Cardiac fibroblast (primary cell): ENCODE results near the gene ME3.
A peak's percentile ranks its signal among the peaks of the same experiment; 100 is the strongest.

ENCODE experiments used
- DNase-seq, 2 donors: peaks; one replicate each; pipeline versions ENCODE4 v3.0.0 to v3.0.0-alpha.2; 2010; ENCODE audit warnings: low read depth in 2 of 2
- H3K4me3 ChIP-seq, 2 donors: replicated peaks in 1 of 2; 1 replicate in 1 of 2; 2 replicates in 1 of 2; pipeline ENCODE4 v1.5.1; 2011; ENCODE audit warnings: low read depth in 2 of 2, low read length in 2 of 2, mild to moderate bottlenecking in 2 of 2, moderate library complexity in 1 of 2
- TF ChIP-seq, protein P1 (sequence below): IDR thresholded peaks from one replicate; pipeline ENCODE4 v1.5.1; 2011; ENCODE audit warnings: low read depth, mild to moderate bottlenecking, low read length, inconsistent platforms

The ME3 gene

DNA sequence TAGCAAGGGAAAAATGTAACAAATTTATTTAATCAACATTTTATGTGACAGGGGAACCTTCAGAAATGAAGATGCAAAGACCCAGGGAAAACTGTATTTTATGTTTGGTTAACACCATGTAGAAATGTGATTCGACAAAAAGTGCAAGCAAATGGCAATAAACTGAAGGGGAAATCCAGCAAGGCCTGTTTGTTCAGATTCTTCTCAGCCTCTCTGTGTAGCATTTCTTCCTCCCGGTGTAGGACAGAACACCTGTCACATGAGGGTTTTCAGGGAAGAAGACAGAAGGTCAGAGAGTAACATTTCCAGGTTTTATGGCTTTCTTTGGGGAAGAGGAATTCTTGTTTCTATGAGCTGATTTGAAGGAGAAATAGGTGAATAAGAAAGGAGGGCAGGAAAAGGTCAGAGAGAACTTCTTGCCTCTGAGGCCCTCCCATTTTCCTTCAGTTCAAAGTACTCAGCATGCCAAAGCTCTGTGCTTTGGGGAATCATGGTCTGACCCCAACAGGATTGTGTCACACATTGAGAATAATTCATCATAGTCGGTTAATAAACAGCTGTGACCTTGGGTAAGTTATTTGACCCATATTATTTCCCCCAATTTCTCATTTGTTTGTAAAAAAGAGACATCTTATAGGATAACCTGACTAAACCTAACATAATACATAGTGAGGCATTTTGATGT, 45.5 kb upstream of the ME3 start:
- peak in 1 of 2 donors; percentile 40 for DNase-seq
- no peak overlapping the region for H3K4me3 ChIP-seq
- TF ChIP-seq, protein P1, sequence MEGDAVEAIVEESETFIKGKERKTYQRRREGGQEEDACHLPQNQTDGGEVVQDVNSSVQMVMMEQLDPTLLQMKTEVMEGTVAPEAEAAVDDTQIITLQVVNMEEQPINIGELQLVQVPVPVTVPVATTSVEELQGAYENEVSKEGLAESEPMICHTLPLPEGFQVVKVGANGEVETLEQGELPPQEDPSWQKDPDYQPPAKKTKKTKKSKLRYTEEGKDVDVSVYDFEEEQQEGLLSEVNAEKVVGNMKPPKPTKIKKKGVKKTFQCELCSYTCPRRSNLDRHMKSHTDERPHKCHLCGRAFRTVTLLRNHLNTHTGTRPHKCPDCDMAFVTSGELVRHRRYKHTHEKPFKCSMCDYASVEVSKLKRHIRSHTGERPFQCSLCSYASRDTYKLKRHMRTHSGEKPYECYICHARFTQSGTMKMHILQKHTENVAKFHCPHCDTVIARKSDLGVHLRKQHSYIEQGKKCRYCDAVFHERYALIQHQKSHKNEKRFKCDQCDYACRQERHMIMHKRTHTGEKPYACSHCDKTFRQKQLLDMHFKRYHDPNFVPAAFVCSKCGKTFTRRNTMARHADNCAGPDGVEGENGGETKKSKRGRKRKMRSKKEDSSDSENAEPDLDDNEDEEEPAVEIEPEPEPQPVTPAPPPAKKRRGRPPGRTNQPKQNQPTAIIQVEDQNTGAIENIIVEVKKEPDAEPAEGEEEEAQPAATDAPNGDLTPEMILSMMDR, result no peak

DNA sequence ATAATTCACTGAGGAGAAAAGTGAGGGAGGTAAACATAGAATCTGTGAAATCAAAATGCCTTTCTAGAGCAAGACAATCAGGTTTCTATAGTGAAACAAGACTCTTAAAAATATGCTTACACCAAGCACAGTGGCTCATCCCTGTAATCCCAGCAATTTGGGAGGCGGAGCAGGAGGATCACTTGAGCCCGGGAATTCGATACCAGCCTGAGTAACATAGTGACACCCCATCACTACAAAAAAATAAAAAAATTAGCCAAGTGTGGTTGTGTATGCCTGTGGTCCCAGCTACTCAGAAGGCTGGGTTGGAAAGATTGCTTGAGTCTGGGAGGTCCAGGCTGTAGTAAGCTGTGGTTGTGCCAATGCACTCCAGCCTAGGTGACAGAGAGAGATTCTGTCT, 43.2 kb upstream of the ME3 start:
- TF ChIP-seq, protein P1, result no peak
- H3K4me3 ChIP-seq, result no peak overlapping the region
- no peak for DNase-seq

DNA sequence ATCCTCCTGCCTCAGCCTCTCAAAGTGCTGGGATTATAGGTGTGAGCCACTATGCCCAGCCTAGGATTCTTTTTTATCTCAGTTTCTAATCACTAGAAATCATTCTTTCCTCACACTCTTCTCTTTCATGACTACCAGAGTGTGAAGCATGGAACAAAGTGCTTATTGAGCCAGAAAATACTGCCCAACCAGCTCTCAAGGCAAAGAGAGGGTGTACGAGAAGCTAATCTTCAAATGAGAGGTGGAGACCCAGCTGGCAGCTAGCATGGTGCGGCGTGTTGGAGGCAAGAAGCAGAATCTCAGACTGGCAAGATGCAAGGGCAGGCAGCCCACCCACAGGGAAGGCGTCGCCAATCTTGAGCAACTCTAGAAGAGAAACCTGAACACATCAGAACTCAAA, 41.1 kb upstream of the ME3 start:
- no peak overlapping the region for H3K4me3 ChIP-seq
- TF ChIP-seq, protein P1, result no peak
- no peak for DNase-seq

DNA sequence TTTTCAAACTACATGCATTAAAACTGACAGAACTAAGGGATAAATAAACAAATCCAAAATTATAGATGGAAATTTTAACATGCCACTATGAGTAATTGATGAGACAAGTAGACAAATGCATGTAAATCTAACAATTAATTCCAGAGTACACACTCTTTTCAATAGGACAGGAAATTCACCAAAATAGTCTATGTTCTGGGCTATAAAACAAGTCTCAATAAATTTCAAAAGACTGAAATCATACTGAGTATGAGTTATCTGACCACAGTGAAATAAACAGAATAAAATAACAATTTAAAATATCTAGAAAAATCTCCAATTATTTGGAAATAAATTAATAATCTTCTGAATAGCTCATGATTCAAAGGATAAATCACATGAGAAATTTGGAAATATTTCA, 38.5 kb upstream of the ME3 start:
- no peak for DNase-seq
- TF ChIP-seq, protein P1, result no peak
- H3K4me3 ChIP-seq, result no peak overlapping the region

DNA sequence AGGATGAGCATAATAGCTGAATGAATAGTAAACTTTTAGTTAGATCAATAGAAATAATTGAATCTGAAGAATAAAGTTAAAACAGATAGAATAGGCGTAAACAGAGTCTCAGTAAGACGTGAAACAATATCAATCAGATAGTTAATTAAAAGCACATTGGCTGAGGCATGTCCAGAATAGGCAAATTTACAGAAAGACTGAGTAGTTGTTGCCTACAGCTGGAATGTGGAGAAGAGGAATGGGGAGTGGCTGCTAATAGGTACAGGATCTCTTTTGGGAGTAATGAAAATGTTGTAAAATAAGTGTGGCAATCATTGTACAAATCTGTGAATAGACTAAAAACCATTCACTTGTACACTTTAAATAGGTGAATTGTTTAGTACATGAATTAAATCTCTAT, 36.3 kb upstream of the ME3 start:
- no peak for DNase-seq
- TF ChIP-seq, protein P1, result no peak

DNA sequence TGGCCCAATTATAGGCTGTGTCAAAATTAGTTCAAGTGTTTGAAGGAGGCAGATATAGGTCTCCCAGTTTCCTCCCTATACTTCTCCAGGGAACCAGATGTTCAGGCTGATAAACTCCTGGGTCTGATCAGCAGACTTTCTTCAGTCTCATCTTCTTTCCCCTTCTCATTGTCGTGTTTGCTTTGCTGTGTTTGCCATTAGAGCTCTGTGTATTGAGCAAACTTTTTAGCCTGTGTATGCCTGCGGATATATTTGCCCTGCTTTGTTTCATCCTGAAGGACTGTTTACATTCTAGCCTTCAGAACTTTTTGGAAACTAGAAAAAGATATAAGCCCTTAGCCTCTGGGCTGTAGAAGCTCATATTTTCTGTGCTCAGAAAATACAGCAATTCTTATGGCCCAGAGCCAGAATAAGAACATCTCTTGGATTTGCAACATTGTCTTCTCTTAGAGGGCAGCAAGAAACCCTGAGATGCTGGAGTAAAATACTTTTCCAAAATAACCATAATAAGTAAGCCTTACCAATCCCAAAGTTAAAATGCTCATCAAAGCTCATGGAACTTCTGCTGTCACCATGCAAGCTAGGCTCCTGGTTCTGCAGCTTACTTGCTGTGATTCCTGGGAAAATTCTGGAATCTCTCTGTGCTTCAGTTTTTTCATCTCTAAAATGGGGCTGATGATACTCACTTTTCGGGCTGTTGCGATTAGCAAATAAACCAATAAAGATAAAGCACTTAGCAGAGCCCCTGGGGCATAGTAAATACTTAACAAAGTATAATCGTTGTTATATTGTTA, 34.1 kb upstream of the ME3 start:
- TF ChIP-seq, protein P1, result no peak
- no peak overlapping the region for H3K4me3 ChIP-seq
- no peak for DNase-seq

More for the DNA sequence above, 36.3 kb upstream of the ME3 start:
- no peak overlapping the region for H3K4me3 ChIP-seq
